HG03103 (cell line): Measurements from ENCODE around the gene CANT1.
"Not testable (repeated sequence)": the region's sequence is repeated elsewhere in the genome, so short reads cannot be mapped to it uniquely, and the experiment has no call there.

Experiments used
- ATAC-seq: cut with Tn5 transposase; IDR thresholded peaks from one replicate; pipeline ENCODE4 v1.9.1; 2021; ENCODE audit warnings: low read depth; ENCODE audit not compliant: unreplicated experiment

The CANT1 gene

DNA sequence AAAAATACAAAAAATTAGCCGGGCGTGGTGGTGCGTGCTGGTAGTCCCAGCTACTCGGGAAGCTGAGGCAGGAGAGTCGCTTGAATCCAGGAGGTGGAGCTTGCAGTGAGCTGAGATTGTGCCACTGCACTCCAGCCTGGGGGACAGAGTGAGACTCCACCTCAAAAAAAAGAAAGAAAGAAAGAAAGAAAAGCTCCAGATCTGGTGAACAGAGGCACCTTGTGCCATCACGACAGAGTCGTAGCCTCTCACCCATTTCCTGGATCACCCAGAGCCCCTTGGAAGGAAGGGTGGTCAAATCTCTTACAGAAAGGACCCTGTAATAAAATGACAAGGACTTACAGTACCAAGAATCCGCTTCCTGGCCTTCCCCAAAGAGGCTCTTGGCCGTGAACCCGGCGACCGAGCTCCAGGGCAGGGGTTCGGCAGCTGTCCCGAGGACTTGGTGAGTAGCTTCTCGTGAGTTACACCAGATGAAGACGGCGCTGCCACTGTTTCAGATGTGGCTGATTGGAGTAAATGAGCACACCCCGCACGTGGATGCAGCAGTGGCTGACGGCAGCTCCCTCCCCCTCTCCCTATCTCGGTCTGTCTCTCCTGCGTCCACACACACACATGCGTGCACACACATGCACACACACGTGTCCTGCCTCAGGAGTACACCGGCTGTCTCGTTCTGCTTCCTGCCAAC is 43.3 kb downstream of the CANT1 start:
- no peak for ATAC-seq

DNA sequence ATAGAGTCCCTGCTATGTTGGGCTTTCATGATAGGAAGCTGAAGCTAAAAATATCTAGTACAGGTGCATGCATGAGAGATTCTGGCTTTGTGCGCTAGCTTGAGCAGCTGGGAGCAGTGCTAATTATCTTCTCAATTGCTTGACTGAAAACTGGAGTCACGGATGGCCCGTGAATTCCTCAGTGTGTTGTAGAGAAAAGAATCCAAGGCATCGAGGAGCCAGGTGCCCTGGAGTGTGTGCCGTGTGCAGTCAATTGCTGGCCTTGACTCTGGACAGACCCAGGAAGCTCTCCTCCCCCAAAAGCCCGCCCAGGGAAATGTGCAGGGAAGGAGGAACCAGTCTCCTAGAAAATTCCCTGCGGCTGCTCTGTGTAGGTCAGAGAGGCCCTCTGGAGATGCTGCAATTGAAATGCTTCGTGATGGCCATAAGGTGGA is 44.1 kb downstream of the CANT1 start:
- no peak for ATAC-seq

DNA sequence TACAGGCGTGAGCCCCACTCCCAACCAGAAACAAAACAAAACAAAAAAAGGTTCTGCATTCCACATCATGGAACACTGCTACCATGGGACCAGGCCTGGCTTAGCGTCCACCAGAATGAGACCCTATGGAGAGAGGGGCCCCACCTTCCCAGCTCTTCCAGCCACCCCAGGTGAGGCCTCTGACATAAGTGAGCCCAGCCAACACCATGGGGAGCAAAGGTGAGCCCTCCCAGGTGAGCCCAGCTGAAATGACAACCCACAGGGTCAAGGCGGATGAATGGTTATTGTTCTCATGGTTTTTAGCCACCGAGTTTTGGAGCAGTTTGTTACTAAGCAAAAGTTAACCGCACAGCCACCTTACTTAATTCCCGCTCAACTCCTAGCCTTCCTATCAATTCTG is 46.2 kb downstream of the CANT1 start:
- no peak for ATAC-seq

DNA sequence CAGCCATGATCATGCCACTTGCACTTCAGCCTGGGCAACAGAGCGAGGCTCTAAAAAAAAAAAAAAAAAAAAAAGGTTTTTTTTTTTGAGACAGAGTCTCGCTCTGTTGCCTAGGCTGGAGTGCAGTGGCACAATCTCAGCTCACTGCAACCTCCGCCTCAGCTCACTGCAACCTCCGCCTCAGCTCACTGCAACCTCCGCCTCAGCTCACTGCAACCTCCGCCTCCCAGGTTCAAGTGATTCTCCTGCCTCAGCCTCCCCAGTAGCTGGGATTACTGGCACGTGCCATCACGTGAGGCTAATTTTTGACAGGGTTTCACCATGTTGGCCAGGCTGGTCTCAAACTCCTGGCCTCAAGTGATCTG is 46.6 kb downstream of the CANT1 start:
- ATAC-seq: not testable (repeated sequence)

DNA sequence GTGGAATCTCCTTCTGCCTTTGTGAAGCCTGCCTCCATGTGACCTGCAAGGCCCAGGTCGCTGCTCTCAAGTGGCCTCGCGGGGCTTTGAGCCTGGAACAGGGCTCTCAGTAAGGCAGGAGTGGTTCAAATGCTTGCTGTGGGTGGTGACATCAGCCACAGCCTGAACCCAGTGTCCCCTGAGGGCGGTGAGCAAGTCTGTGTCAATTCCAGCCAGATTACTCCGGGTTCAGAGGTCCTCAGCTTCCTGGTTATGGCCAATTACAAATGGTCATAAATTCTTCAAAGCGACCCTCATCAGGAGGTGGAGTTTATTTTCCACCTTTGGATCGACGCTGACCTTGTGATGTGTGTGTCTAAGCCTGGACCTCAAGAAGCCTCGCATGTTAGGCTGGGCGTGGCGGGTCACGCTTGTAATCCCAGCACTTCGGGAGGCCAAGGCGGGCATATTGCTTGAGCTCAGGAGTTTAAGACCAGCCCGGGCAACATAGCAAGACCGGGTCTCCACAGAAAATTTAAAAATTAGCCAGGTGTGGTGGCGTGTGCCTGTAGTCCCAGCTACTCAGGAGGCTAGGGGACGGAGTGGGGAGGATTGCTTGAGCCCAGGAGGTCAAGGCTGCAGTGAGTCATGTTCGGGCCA is 47.1 kb downstream of the CANT1 start:
- ATAC-seq: no peak

DNA sequence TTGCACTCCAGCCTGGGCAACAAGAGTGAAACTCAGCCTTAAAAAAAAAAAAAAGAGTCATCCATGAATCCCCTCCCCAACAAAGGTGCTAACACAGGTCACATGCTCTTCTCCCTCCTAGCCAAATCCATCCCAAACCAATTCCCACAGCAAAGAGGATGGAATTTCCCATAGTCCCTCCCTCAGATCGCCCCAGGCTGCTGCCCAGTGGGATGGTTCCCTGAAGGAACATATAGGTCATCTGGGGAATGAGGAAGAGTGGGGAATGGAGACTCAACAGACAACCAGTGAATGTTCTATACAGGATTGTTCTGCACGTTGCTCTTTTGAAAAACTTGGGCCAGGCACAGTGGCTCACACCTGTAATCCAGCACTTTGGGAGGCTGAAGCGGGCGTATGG is 48.0 kb downstream of the CANT1 start:
- no peak for ATAC-seq

DNA sequence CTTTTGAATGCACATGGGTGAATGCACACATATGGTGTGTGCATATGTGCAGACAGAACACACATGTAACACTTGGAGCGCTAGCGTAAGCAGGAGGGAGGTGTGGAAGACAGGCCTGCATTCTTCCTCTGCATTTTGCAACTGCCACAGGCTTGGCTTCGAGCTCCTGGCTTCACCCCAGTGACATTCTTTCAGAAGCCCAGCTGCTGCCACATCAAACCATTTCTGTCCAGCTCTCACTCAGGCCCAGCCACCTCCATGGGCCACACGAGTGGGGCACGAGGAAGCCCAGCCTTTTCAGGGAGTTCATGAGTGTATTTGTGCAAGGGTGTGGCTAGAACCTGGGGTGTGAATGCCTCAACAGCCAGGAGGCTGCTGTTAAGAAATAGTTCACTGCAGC is 48.6 kb downstream of the CANT1 start:
- ATAC-seq: no peak

DNA sequence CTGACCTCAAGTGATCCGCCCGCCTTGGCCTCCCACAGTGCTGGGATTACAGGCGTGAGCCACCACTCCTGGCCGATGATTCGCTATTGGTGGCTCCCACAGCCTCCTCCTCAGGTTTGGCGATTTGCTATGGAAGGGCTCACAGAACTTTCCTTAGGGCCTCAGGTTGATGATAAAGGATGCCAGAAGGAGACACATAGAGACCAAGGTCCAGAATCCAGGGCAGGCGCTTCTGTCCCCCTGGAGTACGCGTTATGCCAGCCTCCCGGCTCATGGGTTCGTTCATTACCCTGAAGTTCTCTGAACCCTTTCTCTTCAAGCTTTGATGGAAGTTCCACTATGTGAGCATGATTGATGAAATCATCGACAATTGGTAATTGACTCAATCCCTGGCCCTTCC is 49.8 kb downstream of the CANT1 start:
- ATAC-seq: no peak

DNA sequence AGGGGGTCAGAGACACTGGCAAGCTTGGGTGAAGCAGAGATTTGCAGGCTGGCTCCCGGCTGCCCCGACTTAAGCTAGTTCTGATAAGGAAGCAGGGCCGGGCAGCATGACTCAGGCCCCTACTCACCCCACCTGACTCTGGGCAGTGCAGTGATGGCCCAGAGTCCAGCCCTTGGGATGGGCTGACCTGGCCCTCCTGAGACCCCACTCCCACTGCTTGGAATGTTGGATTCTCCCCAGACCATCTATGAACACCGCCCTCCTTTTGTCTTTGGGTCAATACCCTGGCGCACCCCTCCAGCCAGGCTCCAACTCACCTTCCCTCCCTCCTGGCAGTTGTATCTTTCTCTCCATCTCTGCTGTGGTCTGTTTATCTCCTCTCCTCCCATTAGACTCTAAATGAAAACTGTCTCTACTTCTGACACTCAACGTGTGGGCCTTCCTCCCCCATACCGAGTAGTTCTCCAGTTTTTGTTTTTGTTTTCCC is 50.9 kb downstream of the CANT1 start:
- no peak for ATAC-seq

DNA sequence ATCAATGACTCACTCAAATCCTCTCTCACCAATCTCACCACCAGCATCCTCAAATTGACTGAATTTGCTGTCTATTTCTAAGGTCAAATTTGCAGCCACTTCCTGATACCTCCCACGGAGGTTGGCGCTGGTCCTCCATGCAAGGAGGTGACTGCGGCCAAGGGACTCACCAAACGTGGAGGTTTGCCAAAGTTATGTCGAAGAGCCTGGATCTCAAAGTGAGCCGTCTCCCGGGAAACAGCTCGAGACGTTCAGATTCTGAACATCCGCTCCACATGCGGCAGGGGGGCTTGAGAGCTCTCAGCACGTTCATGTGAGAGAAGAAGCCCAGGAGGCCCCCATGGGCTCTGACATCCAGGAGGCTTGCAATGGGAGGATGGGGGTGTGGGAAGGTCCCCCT is 52.4 kb downstream of the CANT1 start:
- ATAC-seq: no peak

DNA sequence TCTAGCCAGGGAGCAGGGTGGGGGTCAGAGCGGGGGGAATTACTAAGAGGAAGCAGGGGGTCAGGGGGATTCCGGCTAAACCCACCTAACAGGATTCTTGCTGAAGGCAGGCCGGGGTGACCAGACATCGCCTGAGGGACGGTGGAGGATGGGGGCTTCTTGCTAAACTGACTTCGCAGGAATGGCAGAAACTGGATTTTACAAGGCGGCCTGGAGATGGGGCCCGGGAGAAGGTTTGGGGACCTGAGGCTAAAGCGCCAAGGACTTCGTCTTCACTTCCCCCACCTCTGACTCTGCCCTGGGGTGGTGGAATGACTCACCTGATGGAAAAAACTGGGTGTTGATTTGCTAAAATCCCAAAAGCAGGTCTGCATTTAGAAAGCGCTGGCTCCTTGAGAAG is 53.3 kb downstream of the CANT1 start:
- ATAC-seq: no peak

DNA sequence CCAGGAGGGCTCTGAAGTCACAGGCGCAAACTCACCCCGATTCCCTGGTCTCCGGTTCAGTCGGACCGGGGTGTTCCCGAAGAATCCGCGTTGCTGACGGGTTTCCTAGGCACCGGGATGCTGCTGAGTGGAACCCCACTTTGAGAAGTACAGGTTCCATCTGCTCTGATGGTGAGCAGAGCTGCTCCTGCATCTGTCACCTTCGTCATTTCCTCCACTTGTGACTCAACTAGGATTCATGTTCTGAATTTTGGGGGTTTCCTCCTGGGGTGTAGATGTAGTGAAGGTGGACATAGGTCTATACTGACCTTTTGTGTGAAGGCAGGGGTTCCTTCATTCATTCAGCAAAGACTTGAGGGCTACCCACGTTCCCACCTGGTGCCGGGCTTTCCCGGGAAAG is 54.9 kb downstream of the CANT1 start:
- ATAC-seq: no peak

DNA sequence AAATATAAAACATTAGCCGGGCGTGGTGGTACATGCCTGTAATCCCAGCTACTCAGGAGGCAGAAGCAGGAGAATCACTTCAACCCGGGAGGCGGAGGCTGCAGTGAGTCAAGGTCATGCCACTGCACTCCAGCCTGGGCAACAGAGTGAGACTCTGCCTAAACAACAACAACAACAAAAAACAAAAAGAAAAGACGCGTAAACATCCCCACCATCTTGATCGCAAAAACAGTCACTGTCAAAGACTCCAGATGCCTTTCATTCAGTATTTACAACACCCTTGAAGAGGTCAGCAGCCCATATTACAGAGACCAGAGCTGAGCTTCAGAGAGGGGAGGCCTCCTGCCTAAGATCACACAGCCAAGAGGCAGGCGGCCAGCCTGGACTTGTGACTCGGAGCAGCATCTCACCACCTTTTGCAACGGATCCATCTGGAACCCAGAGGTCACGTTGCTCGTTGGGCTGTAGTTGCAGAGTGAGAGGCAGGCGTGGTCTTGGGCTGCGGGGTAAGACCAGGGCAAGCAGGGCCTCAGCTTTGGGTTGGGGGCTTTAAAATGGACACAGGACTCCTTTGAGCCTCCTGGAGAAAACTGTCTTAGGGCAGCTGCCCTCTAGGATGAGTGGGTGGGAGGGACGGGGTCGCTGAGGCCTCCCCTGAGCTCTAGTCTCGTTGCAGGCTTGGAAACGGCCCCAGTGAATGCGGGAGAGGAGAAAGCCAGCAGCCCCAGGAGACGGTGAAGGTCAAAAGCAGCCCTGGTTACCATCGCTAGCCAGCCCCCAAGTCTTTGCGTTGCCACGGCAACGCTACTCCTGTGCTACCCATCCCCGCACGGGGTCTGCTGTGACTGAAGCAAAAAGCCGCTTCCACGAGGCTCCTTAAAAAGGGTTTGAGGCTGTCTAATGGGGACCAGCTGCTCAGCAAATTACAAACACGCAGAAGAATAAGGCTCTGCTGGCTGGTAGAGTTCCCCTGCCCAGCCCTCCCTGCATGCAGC is 55.9 kb downstream of the CANT1 start:
- ATAC-seq: no peak

DNA sequence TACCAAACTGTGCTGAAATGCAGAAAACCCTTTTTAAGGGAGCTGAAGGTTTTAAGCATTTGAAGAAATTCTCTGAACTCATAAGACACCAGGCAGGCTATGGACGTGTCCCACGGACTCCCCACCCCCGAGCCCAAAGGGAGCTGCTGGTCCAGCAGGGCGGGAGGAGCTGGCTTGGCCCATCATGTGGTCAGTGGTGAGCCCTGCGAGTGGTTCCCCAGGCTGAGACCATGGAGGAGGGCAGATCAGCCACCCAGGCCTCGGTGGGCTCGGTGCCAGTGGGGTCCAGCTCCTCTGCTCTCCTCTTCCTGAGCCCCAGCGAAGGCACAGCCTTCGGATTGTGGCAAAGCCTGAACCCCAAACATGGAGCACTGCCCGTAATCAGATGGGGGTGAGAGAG is 56.9 kb downstream of the CANT1 start:
- ATAC-seq: no peak

DNA sequence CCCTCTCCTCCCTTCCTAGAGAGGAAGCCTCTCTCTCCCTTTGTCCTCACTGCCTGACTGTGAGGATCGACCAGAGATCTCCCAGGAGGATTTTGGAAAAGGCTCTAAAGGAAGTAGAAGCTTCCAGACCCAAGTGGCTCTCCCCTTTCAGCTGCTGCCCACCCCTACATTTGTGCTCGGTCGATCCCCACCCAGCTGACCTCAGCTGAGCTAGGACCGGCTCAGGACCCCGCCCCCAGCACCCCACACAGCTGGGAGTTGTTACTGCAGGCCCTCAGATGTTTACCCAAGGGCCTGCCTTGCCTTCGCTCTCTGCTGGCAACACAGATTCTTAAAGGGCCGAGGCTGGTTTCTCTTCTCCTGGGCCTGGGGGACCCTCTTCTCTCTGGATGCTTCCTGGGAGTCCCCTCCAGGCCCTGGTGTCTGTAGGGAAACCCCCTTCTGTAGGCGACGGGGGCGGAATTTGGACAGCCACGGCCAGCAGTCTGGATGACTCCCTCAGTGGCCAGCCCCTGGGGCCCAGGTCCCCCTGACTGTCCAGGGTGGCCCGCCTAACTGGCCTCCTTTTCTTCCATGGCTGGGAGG is 57.5 kb downstream of the CANT1 start:
- no peak for ATAC-seq

DNA sequence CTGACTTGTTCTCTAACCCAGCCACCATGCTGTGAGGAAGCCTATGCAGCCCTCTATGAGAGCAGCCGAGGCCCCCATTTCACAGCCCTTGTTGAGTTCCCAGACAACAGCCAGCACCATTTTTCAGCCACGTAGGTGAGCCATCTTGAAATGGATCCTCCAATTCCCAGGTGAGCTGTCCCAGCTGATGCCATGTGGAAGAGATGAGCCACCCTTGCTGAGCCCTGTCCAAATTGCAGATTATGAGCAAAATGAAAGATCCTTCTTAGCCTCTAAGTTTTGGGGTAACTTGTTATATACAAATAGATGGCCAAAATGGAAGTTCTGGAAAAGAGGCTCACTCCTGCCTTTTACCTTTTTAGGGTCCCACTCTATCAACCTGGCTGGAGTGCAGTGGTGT is 58.7 kb downstream of the CANT1 start:
- no peak for ATAC-seq

DNA sequence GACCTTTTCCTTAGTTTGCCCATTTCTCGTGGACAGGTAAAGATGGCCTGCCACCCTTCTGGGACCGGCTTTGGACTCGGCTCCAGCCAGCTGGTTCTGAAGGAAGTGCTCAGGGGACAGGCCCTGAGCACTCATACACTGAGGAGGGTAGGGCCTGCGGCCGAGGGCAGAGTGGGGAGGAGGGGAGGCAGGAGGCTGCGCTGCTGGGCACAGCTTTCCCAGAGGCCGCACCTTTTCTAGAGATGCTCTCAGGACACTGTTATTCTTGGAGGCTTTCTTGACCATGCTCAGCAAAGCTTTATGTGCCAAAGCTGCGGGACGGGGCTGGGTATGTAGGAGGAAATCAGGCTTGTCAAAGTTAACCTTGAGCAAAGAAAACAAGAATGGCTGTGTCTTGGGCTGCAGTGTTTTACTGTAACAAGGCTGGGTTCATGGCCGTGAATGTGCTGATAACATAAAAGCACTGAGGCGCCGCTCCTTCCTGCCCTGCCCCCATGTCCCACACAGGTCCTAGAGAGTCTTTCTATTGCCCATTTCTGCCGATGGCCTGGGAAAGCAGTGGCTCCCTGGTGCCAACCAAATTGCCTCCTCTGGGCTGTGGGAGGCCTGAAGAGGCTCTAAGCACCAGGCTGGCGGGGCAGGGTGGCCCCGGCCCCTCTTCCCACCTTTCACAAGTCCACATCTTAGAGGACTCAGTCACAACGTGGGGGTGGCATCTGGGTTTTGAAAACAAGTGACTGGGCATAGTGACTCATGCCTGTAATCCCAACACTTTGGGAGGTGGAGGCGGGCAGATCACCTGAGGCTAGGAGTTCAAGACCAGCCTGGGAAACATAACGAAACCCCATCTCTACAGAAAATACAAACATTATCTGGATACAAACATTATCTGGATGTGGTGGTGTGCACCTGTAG is 62.1 kb downstream of the CANT1 start:
- ATAC-seq: no peak

DNA sequence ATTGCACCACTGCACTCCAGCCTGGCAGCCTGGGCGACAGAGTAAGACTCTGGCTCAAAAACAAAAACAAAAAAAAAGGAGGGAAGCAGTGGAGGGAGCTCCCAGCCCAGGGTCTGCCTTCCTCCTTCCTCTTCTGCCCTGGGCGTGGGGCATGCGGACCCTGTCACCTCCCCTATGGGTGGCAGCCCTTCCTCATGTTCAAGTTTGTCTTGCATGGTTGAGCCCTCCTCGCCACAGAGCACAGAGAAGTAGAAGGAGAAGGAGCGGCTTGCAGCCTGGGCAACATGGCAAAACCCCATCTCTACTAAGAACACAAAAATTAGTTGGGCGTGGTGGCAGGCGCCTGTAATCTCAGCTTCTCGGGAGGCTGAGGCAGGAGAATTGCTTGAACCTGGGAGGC is 62.9 kb downstream of the CANT1 start:
- no peak for ATAC-seq

DNA sequence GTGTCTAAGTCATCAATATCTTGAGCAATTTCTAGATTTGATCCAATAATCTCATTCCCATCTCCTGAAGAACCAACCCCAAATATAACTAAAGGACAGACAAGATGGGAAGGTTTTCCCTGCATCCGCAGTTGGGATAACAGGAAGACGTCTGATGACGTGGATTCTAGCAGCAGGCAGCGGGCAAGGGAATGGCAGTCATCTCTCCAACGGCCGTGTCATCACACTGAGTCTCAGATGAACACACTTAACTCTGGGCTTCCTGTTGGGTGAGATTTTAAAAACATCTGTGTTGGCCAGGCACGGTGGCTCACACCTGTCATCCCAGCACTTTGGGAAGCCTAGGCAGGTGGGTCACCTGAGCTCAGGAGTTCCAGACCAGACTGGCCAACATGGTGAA is 63.4 kb downstream of the CANT1 start:
- ATAC-seq: no peak

DNA sequence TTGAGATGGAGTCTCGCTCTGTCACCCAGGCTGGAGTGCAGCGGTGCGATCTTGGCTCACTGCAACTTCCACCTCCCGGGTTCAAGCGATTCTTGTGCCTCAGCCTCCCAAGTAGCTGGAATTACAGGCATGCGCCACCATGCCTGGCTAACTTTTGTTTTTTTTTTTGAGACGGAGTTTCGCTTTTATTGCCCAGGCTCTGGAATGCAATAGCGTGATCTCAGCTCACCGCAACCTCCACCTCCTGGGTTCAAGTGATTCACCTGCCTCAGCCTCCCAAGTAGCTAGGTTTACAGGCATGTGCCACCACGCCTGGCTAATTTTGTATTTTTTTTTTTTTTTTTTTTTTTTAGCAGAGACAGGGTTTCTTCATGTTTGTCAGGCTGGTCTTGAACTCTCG is 64.1 kb downstream of the CANT1 start:
- ATAC-seq: not testable (repeated sequence)
